HepG2 (cell line): ENCODE data around the gene IMMT. TPM values are rescaled to one million over a fixed set of nuclear protein-coding genes. Genes with fewer than 3 reads are reported as not detected.

Source experiments
- AFF4 ChIP-seq: sonication (generic); formaldehyde crosslinking; IDR thresholded peaks from 2 replicates; pipeline ENCODE4 v1.4.0; 2020; ENCODE audit warnings: missing genetic modification reagents
- ARID2 ChIP-seq: sonication (generic); formaldehyde crosslinking; IDR thresholded peaks from 2 replicates; pipeline ENCODE4 v1.8.1; 2022; ENCODE audit warnings: mild to moderate bottlenecking, missing genetic modification reagents, borderline replicate concordance
- ELF4 ChIP-seq: sonication (generic); formaldehyde crosslinking; IDR thresholded peaks from 2 replicates; pipeline ENCODE4 v1.5.0; 2020; ENCODE audit warnings: missing genetic modification reagents, mild to moderate bottlenecking, moderate library complexity, borderline replicate concordance
- MEF2D ChIP-seq: sonication (generic); formaldehyde crosslinking; IDR thresholded peaks from 2 replicates; pipeline ENCODE4 v1.5.1; 2020; ENCODE audit warnings: mild to moderate bottlenecking, missing genetic modification reagents
- RBFOX2 ChIP-seq: fragments of 200-400 bp; formaldehyde crosslinking; IDR thresholded peaks from 2 replicates; pipeline ENCODE4 v1.6.1; 2017; ENCODE audit warnings: low read depth, mild to moderate bottlenecking, low read length
- ZHX2 ChIP-seq, 2 experiments: sonication (generic) in 1 of 2; formaldehyde crosslinking in 1 of 2; IDR thresholded peaks; 2 replicates each; pipeline versions ENCODE4 v1.6.1 to v1.9.0; 2014 to 2022; ENCODE audit warnings: antibody characterized with exemption in 1 of 2, borderline replicate concordance in 1 of 2, inconsistent platforms in 1 of 2, low read depth in 1 of 2, missing genetic modification reagents in 1 of 2
- ZNF143 ChIP-seq: sonication (generic); formaldehyde crosslinking; IDR thresholded peaks from 2 replicates; pipeline ENCODE4 v1.4.0; 2020; ENCODE audit warnings: missing genetic modification reagents
- ZNF501 ChIP-seq: sonication (generic); formaldehyde crosslinking; IDR thresholded peaks from 2 replicates; pipeline ENCODE4 v1.5.1; 2020; ENCODE audit warnings: mild to moderate bottlenecking, moderate library complexity, missing genetic modification reagents
- ZNF580 ChIP-seq: IDR thresholded peaks from 2 replicates; pipeline ENCODE4 v1.6.1; 2016; ENCODE audit warnings: low read depth, borderline replicate concordance
- ZNF589 ChIP-seq: sonication (generic); formaldehyde crosslinking; conservative IDR thresholded peaks from 2 replicates; pipeline ENCODE4 v1.8.0; 2022; ENCODE audit warnings: mild to moderate bottlenecking, moderate library complexity, missing genetic modification reagents
- ZNF770 ChIP-seq: sonication (generic); formaldehyde crosslinking; IDR thresholded peaks from 2 replicates; pipeline ENCODE4 v1.5.0; 2020; ENCODE audit warnings: mild to moderate bottlenecking, missing genetic modification reagents
- polyA plus RNA-seq, 8 experiments: library from polyadenylated mRNA; depleted of rRNA in 3 of 8; stranded (reverse) in 7 of 8; unstranded in 1 of 8; fragments of >200 nt; fragmentation: Illumina TruSeq in 4 of 8; extraction: Trizol in 4 of 8; gene quantifications; 2 replicates each; pipeline versions ENCODE4 v1.2.1 to v1.2.3, GENCODE V29; 2011 to 2016; ENCODE audit warnings: low read depth in 4 of 8, missing spikeins in 1 of 8, mixed read lengths in 1 of 8; ENCODE audit not compliant: insufficient read depth in 1 of 8
- total RNA-seq, 5 experiments: library from RNA; depleted of rRNA; stranded (reverse); fragments of >200 nt; fragmentation: Illumina TruSeq; extraction: Trizol; gene quantifications; 2 replicates each; pipeline ENCODE4 v1.2.3, GENCODE V29; 2016; ENCODE audit warnings: low read depth in 1 of 5
- TF ChIP-seq, protein P1 (sequence below): sonication (generic); formaldehyde crosslinking; IDR thresholded peaks from 2 replicates; pipeline ENCODE4 v1.4.0; 2020; ENCODE audit warnings: missing genetic modification reagents, borderline replicate concordance

IMMT gene
- total and polyA plus RNA-seq, 2 of the 13 experiments (the other 11 are each of a cell fraction or from before 2014, with no cell fraction given) = 63.5 to 119 TPM

DNA sequence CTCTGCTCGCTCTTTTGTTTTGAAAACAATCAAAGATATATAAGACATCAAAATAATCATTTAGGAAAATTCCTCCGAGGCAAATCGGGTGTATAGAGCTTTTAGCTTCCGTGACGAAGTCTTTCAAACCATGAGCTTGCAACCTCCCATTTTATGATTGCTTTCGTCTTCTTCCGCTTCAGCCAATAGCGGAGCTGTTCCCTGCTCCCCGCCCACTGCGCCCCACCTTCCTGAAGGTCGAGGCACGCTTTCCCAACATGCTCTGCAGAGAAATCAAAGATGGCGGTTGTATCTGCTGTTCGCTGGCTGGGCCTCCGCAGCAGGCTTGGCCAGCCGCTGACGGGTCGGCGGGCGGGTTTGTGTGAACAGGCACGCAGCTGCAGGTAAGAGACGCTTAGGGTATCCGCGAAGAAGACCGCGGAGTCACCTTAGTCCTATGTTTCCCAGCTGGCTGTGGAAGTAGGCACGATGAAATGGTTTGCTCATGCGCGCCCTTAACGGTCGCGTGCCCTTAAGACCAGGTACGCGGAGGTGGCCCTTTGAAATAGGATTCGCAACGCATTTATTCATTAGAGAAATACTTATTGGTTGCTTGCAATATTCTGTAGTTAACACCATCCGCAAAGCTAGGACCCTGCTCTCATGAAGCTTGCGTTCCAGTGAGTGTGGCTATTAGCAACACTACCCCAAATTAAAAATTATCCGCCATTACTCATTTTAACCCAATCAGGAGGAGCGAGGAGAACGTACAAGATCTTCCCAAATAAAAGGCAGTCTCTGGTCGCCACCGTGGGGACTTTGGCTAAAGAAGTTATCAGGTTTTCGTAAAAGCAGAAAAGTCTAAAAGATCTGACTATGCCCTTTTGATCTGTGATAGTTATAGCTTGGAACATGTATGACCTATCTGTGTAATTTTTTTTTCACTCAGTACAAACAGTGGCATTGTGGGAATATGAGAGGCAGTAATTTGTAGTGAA lies 89.0 kb downstream of the IMMT start, which contains the start of gene PTCD3 (continued):
- TF ChIP-seq ZNF143 (CRISPR knock-in tag) (peak; percentile 88), ZHX2 (IDR thresholded peaks at IDR 0.05; ENCODE audit: low read depth) (peak; percentile 94), ZHX2 (CRISPR knock-in tag; IDR thresholded peaks at IDR 0.05; ENCODE audit: borderline replicate concordance) (no peak), ZNF589 (CRISPR knock-in tag) (0 out of 2 replicates have a peak, but pooled peaks have one; percentile 48), ZNF501 (peak; percentile 98), ZNF580 (CRISPR knock-in tag) (peak; percentile 74; the same call in 1 of the 2 replicates), ELF4 (CRISPR knock-in tag) (peak; percentile 97), RBFOX2 (peak; percentile 92), ARID2 (no peak), MEF2D (CRISPR knock-in tag) (peak; percentile 27; the same call in 1 of the 2 replicates), ZNF770 (peak; percentile 54; the same call in 1 of the 2 replicates), AFF4 (CRISPR knock-in tag) (peak; percentile 40; the same call in 1 of the 2 replicates)
- TF ChIP-seq, protein P1, sequence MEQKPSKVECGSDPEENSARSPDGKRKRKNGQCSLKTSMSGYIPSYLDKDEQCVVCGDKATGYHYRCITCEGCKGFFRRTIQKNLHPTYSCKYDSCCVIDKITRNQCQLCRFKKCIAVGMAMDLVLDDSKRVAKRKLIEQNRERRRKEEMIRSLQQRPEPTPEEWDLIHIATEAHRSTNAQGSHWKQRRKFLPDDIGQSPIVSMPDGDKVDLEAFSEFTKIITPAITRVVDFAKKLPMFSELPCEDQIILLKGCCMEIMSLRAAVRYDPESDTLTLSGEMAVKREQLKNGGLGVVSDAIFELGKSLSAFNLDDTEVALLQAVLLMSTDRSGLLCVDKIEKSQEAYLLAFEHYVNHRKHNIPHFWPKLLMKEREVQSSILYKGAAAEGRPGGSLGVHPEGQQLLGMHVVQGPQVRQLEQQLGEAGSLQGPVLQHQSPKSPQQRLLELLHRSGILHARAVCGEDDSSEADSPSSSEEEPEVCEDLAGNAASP = no peak; the same call in 1 of the 2 replicates
